H1 (cell line): ENCODE measurements around the gene RHBDF1. TPM values are rescaled to one million over a fixed set of nuclear protein-coding genes. Genes with fewer than 3 reads are reported as not detected.

Experiments used
- CTCF ChIA-PET: fragments of 300-600 bp; sonication (Branson Sonifier 250); formaldehyde crosslinking; loops from one replicate; lab custom pipeline; 2021; ENCODE audit not compliant: partially characterized antibody; lab: Charles Lee
- POLR2A ChIA-PET: fragments of 300-600 bp; sonication (Branson Sonifier 250); formaldehyde crosslinking; loops from one replicate; lab custom pipeline; 2021; ENCODE audit warnings: inconsistent platforms; ENCODE audit not compliant: partially characterized antibody; lab: Charles Lee
- DNase-seq, 2 experiments: peaks; one replicate each; pipeline versions ENCODE4 v3.0.0 to v3.0.0-alpha.2; 2010 to 2022; ENCODE audit warnings: low spot score in 2 of 2, low read depth in 1 of 2, mixed read lengths in 1 of 2
- FAIRE-seq: peaks from 2 replicates; lab custom pipeline; 2011; peaks lifted over from hg19 to GRCh38; lab: Jason Lieb, UNC
- H2AFZ ChIP-seq: 2 replicates; pipeline ENCODE4 v1.8.1; 2012; ENCODE audit warnings: low read length, inconsistent platforms
- H2AK5ac ChIP-seq: 2 replicates; pipeline ENCODE4 v1.6.1; 2013; ENCODE audit warnings: low read depth, low read length
- H2BK120ac ChIP-seq: replicated peaks from 2 replicates; pipeline ENCODE3; 2013; ENCODE audit warnings: low read depth, low read length, inconsistent platforms
- H2BK12ac ChIP-seq: 2 replicates; pipeline ENCODE4 v1.6.1; 2013; ENCODE audit warnings: low read depth, low read length
- H2BK15ac ChIP-seq: 2 replicates; pipeline ENCODE4 v1.6.1; 2013; ENCODE audit warnings: low read length
- H2BK20ac ChIP-seq: 2 replicates; pipeline ENCODE4 v1.6.1; 2013; ENCODE audit warnings: low read length
- H2BK5ac ChIP-seq: 2 replicates; pipeline ENCODE4 v1.6.1; 2013; ENCODE audit warnings: low read depth, low read length
- H3K14ac ChIP-seq: 2 replicates; pipeline ENCODE4 v1.6.1; 2013; ENCODE audit warnings: inconsistent platforms; ENCODE audit not compliant: insufficient read length
- H3K18ac ChIP-seq: 2 replicates; pipeline ENCODE4 v1.6.1; 2013; ENCODE audit warnings: low read length; ENCODE audit errors: extremely low read depth
- H3K23ac ChIP-seq: 2 replicates; pipeline ENCODE4 v1.6.1; 2013; ENCODE audit warnings: inconsistent platforms; ENCODE audit not compliant: insufficient read length
- H3K23me2 ChIP-seq: 2 replicates; pipeline ENCODE4 v1.6.1; 2013; ENCODE audit warnings: low read depth, low read length
- H3K27ac ChIP-seq: 2 replicates; pipeline ENCODE4 v1.6.1; 2011; ENCODE audit warnings: low read depth, low read length, inconsistent platforms
- H3K27me3 ChIP-seq, 4 experiments: replicated peaks in 1 of 4; 1 replicate in 1 of 4; 2 replicates in 3 of 4; pipeline versions ENCODE4 v1.6.1 to v1.8.1; 2011 to 2013; ENCODE audit warnings: low read length in 3 of 4, mild to moderate bottlenecking in 3 of 4, inconsistent platforms in 2 of 4, mixed read lengths in 2 of 4, moderate library complexity in 1 of 4; ENCODE audit not compliant: control insufficient read depth in 3 of 4, insufficient read depth in 3 of 4; ENCODE audit errors: extremely low read depth in 1 of 4
- H3K36me3 ChIP-seq, 4 experiments: 2 replicates each; pipeline versions ENCODE4 v1.6.1 to v1.8.1; 2011 to 2013; ENCODE audit warnings: mild to moderate bottlenecking in 4 of 4, low read length in 3 of 4, moderate library complexity in 2 of 4, control low read depth in 1 of 4, inconsistent platforms in 1 of 4; ENCODE audit not compliant: insufficient read depth in 4 of 4, control insufficient read depth in 2 of 4
- H3K4ac ChIP-seq: replicated peaks from 2 replicates; pipeline ENCODE3; 2013; ENCODE audit warnings: low read length, low read depth, mixed read lengths, inconsistent platforms; ENCODE audit not compliant: insufficient read length
- H3K4me1 ChIP-seq, 4 experiments: replicated peaks in 1 of 4; 1 replicate in 1 of 4; 2 replicates in 3 of 4; pipeline versions ENCODE4 v1.6.1 to v1.8.1; 2011 to 2013; ENCODE audit warnings: low read length in 3 of 4, inconsistent platforms in 2 of 4, mixed read lengths in 1 of 4; ENCODE audit not compliant: insufficient read depth in 4 of 4, control insufficient read depth in 3 of 4
- H3K4me2 ChIP-seq, 2 experiments: 2 replicates each; pipeline versions ENCODE4 v1.6.1 to v1.8.1; 2011 to 2013; ENCODE audit warnings: low read depth in 2 of 2, low read length in 2 of 2, control low read depth in 1 of 2, inconsistent platforms in 1 of 2, mild to moderate bottlenecking in 1 of 2; ENCODE audit not compliant: insufficient read depth in 1 of 2
- H3K4me3 ChIP-seq, 4 experiments: fragments of 200-600, 300-600 bp in 1 of 4; sonication (generic), shearing (Covaris generic), sonication (Bioruptor Twin) in 1 of 4; 2 replicates each; pipeline versions ENCODE4 v1.5.1 to v1.8.1; 2011 to 2016; ENCODE audit warnings: low read length in 4 of 4, low read depth in 3 of 4, control low read depth in 2 of 4, inconsistent platforms in 2 of 4, mild to moderate bottlenecking in 2 of 4, mixed read lengths in 1 of 4, moderate library complexity in 1 of 4; ENCODE audit not compliant: insufficient read depth in 2 of 4; ENCODE audit errors: extremely low read depth in 1 of 4
- H3K56ac ChIP-seq: replicated peaks from 2 replicates; pipeline ENCODE3; 2013; ENCODE audit warnings: low read depth, mild to moderate bottlenecking, mixed read lengths, low read length, inconsistent platforms; ENCODE audit not compliant: insufficient read length
- H3K79me1 ChIP-seq: 2 replicates; pipeline ENCODE4 v1.6.1; 2013; ENCODE audit warnings: low read depth, low read length, control low read depth
- H3K79me2 ChIP-seq, 2 experiments: 2 replicates each; pipeline versions ENCODE4 v1.6.1 to v1.8.1; 2012 to 2013; ENCODE audit warnings: low read length in 2 of 2, mild to moderate bottlenecking in 2 of 2, inconsistent platforms in 1 of 2; ENCODE audit not compliant: insufficient read depth in 2 of 2, control insufficient read depth in 1 of 2
- H3K9ac ChIP-seq, 4 experiments: replicated peaks in 1 of 4; 1 replicate in 1 of 4; 2 replicates in 3 of 4; pipeline versions ENCODE4 v1.6.1 to v1.8.1; 2011 to 2013; ENCODE audit warnings: low read depth in 3 of 4, low read length in 3 of 4, control low read depth in 2 of 4, mild to moderate bottlenecking in 2 of 4, moderate library complexity in 2 of 4, inconsistent platforms in 1 of 4; ENCODE audit errors: extremely low read depth in 1 of 4
- H3K9me3 ChIP-seq, 2 experiments: 2 replicates each; pipeline versions ENCODE4 v1.6.1 to v1.8.1; 2012 to 2013; ENCODE audit warnings: mild to moderate bottlenecking in 2 of 2, moderate library complexity in 2 of 2, control low read depth in 1 of 2, inconsistent platforms in 1 of 2, low read depth in 1 of 2, low read length in 1 of 2, mixed read lengths in 1 of 2; ENCODE audit not compliant: insufficient read depth in 2 of 2
- H4K20me1 ChIP-seq, 2 experiments: replicated peaks in 1 of 2; 2 replicates each; pipeline versions ENCODE3 to v1.8.1; 2011 to 2013; ENCODE audit warnings: inconsistent platforms in 2 of 2, low read length in 2 of 2, mild to moderate bottlenecking in 1 of 2; ENCODE audit not compliant: insufficient read depth in 2 of 2, control insufficient read depth in 1 of 2
- H4K5ac ChIP-seq: 2 replicates; pipeline ENCODE4 v1.6.1; 2013; ENCODE audit warnings: low read length, low read depth, mixed read lengths, inconsistent platforms; ENCODE audit not compliant: insufficient read length
- H4K8ac ChIP-seq: 2 replicates; pipeline ENCODE4 v1.8.0; 2013; ENCODE audit warnings: mild to moderate bottlenecking, moderate library complexity, low read length, inconsistent platforms; ENCODE audit not compliant: insufficient read depth; ENCODE audit errors: extremely low read depth
- H4K91ac ChIP-seq: replicated peaks from 2 replicates; pipeline ENCODE3; 2013; ENCODE audit warnings: low read length, mixed read lengths, inconsistent platforms; ENCODE audit not compliant: insufficient read length
- BCL11A ChIP-seq, 2 experiments: IDR thresholded peaks; one replicate each; pipeline ENCODE4 v1.6.1; 2011; ENCODE audit warnings: low read depth in 2 of 2, low read length in 2 of 2, mild to moderate bottlenecking in 2 of 2
- CBX5 ChIP-seq: fragments of 300-800, 300-1000 bp; sonication (generic); IDR thresholded peaks from 2 replicates; pipeline ENCODE4 v1.7.1; 2016; ENCODE audit warnings: antibody characterized with exemption, low read length, low read depth
- CHD2 ChIP-seq: IDR thresholded peaks from 2 replicates; pipeline ENCODE4 v1.6.1; 2012; ENCODE audit warnings: low read length, improper control_type of control experiment
- GABPA ChIP-seq: IDR thresholded peaks from 2 replicates; pipeline ENCODE4 v1.6.1; 2011; ENCODE audit warnings: mild to moderate bottlenecking, low read length, moderate library complexity, borderline replicate concordance; ENCODE audit not compliant: insufficient read depth
- NANOG ChIP-seq: IDR thresholded peaks from 2 replicates; pipeline ENCODE4 v1.6.1; 2011; ENCODE audit warnings: low read length, low read depth, mild to moderate bottlenecking, inconsistent platforms; ENCODE audit not compliant: insufficient read depth, poor library complexity, severe bottlenecking
- POLR2AphosphoS5 ChIP-seq: IDR thresholded peaks from 2 replicates; pipeline ENCODE4 v1.6.1; 2011; ENCODE audit warnings: low read depth, low read length
- SIX5 ChIP-seq: IDR thresholded peaks from 2 replicates; pipeline ENCODE4 v1.6.1; 2011; ENCODE audit warnings: mild to moderate bottlenecking, low read depth, low read length
- SP1 ChIP-seq: IDR thresholded peaks from 2 replicates; pipeline ENCODE4 v1.6.1; 2011; ENCODE audit warnings: low read depth, low read length
- WGBS, 2 experiments: shearing (Covaris generic) in 1 of 2; methylation state at CpG; one replicate each; pipeline versions ENCODE4 v1.1.6 to v1.1.7; 2013 to 2015; ENCODE audit warnings: low lambda C conversion rate in 2 of 2, mixed read lengths in 2 of 2, inconsistent platforms in 1 of 2, low coverage in 1 of 2, missing lambda C conversion rate in 1 of 2; ENCODE audit not compliant: insufficient replicate concordance in 2 of 2, insufficient coverage in 1 of 2, insufficient read length in 1 of 2; ENCODE audit errors: extremely low coverage in 1 of 2, missing lambda C conversion rate in 1 of 2; 5-methylcytosine and 5-hydroxymethylcytosine counted together
- polyA plus RNA-seq, 7 experiments: library from polyadenylated mRNA; depleted of rRNA in 3 of 7; stranded (reverse) in 5 of 7; unstranded in 2 of 7; fragments of >200 nt in 5 of 7; fragments of 200-250 nt in 2 of 7; gene quantifications; 1 replicate in 5 of 7; 2 replicates in 1 of 7; 4 replicates in 1 of 7; pipeline versions ENCODE4 v1.2.1 to v1.2.3, GENCODE V29; 2011 to 2013; ENCODE audit warnings: missing spikeins in 2 of 7, mixed read lengths in 2 of 7
- total RNA-seq: library from RNA; stranded (reverse); fragmentation: NEBNext Ultra II Directional; extraction: Animal tissue kit (Norgen Biotek cat#: 25700); gene quantifications from 2 replicates; pipeline ENCODE4 v1.2.1, GENCODE V29; 2021
- TF ChIP-seq, protein P1 (sequence below): IDR thresholded peaks from 2 replicates; pipeline ENCODE4 v1.6.1; 2012; ENCODE audit warnings: inconsistent platforms
- TF ChIP-seq, protein P2 (sequence below): IDR thresholded peaks from 2 replicates; pipeline ENCODE4 v1.6.1; 2012; ENCODE audit warnings: inconsistent platforms
- TF ChIP-seq, protein P3 (sequence below), 3 experiments: IDR thresholded peaks; 1 replicate in 2 of 3; 2 replicates in 1 of 3; pipeline versions ENCODE4 v1.5.1 to v1.6.1; 2011; ENCODE audit warnings: low read length in 3 of 3, mild to moderate bottlenecking in 3 of 3, inconsistent platforms in 2 of 3, low read depth in 1 of 3, moderate library complexity in 1 of 3; ENCODE audit not compliant: insufficient read depth in 1 of 3; ENCODE audit errors: control extremely low read depth in 1 of 3

The RHBDF1 gene
- total and polyA plus RNA-seq, 2 of the 8 experiments (the other 6 are each of a cell fraction or from before 2014, with no cell fraction given): 37.4 to 51.6 TPM

- Histone ChIP-seq H3K79me1 (peaks cover 2% of the 10 kb centered on the region), H3K14ac (no peak overlapping the region), H4K8ac (no peak overlapping the region), H3K9me3 (no peaks in the 10 kb centered on the region; a peak in 1 of 4 replicates), H2BK12ac (no peak overlapping the region), H3K18ac (no peak overlapping the region), H3K79me2 (peaks cover 0 to 10% of the 10 kb centered on the region in 2 experiments; a peak in 2 of 4 replicates), H4K91ac (no peak overlapping the region), H2BK20ac (no peak overlapping the region), H3K27ac (no peak overlapping the region), H2BK15ac (no peak overlapping the region), H3K9ac (no peak overlapping the region), H2BK120ac (no peak overlapping the region), H3K4me1 (no peaks in the 10 kb centered on the region), H3K23me2 (no peaks in the 10 kb centered on the region), H2AK5ac (no peak overlapping the region), H2BK5ac (no peak overlapping the region), H3K23ac (no peak overlapping the region), H3K4me3 (no peak overlapping the region), H3K56ac (no peak overlapping the region), H4K5ac (no peak overlapping the region), H4K20me1 (peaks cover 0 to 16% of the 10 kb centered on the region in 2 experiments), H2AFZ (no peak overlapping the region), H3K4ac (no peak overlapping the region), H3K27me3 (no peaks in the 10 kb centered on the region), H3K36me3 (peaks cover 25 to 72% (median 55%) of the 10 kb centered on the region in 4 experiments), H3K4me2 (no peak overlapping the region)
- no peak for DNase-seq
- POLR2A ChIA-PET: interaction anchor here (0.9 to 2.1 kb wide), 5 partner anchors 8 to 42 kb away, joined by 3 to 8 read pairs (median 3); partner anchors contain the start of genes POLR3K and SNRNP25
- CTCF ChIA-PET: interaction anchor here (0.6 to 1.9 kb wide), 2 partner anchors 51 to 464 kb away, joined by 3 to 7 read pairs; no protein-coding TSS in a partner anchor
- no peak for FAIRE-seq
- WGBS, 2 experiments: 88% methylated on average over 5 of the region's 5 CpGs; no CpG with 5 or more reads in 1 of the 2 experiments
- TF ChIP-seq SP1: no peak
- TF ChIP-seq BCL11A (IDR thresholded peaks at IDR 0.05; ENCODE audit: low read depth in 2 of 2, low read length in 2 of 2): no peak
- TF ChIP-seq, protein P1, sequence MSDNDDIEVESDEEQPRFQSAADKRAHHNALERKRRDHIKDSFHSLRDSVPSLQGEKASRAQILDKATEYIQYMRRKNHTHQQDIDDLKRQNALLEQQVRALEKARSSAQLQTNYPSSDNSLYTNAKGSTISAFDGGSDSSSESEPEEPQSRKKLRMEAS: no peak
- TF ChIP-seq, protein P2, sequence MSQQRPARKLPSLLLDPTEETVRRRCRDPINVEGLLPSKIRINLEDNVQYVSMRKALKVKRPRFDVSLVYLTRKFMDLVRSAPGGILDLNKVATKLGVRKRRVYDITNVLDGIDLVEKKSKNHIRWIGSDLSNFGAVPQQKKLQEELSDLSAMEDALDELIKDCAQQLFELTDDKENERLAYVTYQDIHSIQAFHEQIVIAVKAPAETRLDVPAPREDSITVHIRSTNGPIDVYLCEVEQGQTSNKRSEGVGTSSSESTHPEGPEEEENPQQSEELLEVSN: no peak
- TF ChIP-seq SIX5: no peak
- no peak for TF ChIP-seq NANOG
- no peak for TF ChIP-seq CHD2
- TF ChIP-seq, protein P3, sequence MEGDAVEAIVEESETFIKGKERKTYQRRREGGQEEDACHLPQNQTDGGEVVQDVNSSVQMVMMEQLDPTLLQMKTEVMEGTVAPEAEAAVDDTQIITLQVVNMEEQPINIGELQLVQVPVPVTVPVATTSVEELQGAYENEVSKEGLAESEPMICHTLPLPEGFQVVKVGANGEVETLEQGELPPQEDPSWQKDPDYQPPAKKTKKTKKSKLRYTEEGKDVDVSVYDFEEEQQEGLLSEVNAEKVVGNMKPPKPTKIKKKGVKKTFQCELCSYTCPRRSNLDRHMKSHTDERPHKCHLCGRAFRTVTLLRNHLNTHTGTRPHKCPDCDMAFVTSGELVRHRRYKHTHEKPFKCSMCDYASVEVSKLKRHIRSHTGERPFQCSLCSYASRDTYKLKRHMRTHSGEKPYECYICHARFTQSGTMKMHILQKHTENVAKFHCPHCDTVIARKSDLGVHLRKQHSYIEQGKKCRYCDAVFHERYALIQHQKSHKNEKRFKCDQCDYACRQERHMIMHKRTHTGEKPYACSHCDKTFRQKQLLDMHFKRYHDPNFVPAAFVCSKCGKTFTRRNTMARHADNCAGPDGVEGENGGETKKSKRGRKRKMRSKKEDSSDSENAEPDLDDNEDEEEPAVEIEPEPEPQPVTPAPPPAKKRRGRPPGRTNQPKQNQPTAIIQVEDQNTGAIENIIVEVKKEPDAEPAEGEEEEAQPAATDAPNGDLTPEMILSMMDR (IDR thresholded peaks at IDR 0.05; ENCODE audit: control extremely low read depth in 1 of 3, insufficient read depth in 1 of 3, low read depth in 1 of 3, low read length in 3 of 3): no peak
- no peak for TF ChIP-seq POLR2AphosphoS5
- TF ChIP-seq GABPA: no peak
- TF ChIP-seq CBX5: no peak
Observed at GRCh38 chr16:45454-45853, 27.0 kb downstream of the RHBDF1 start.
